GM23338 (cell line): ENCODE results near the gene HNRNPF.

Experiments used
- CTCF ChIP-seq, 2 experiments: fragments of 200-600 bp in 1 of 2; sonication (generic) in 1 of 2; conservative IDR thresholded peaks; 2 replicates each; pipeline versions ENCODE4 v1.5.1 to v1.6.1; 2016 to 2017; ENCODE audit warnings: antibody characterized with exemption in 2 of 2, low read depth in 2 of 2, mild to moderate bottlenecking in 2 of 2, moderate library complexity in 1 of 2
- ETS1 ChIP-seq: IDR thresholded peaks from 2 replicates; pipeline ENCODE4 v1.6.1; 2016; ENCODE audit warnings: antibody characterized with exemption
- EZH2 ChIP-seq: fragments of 200-600 bp; sonication (generic); IDR thresholded peaks from one replicate; pipeline ENCODE4 v1.8.0; 2017; ENCODE audit warnings: antibody characterized with exemption, mild to moderate bottlenecking, low read depth; ENCODE audit not compliant: unreplicated experiment
- POLR2AphosphoS5 ChIP-seq: IDR thresholded peaks from 2 replicates; pipeline ENCODE4 v1.6.1; 2016; ENCODE audit warnings: antibody characterized with exemption, low read depth
- REST ChIP-seq: IDR thresholded peaks from one replicate; pipeline ENCODE4 v1.6.1; 2018; ENCODE audit warnings: antibody characterized with exemption; ENCODE audit not compliant: unreplicated experiment
- ZNF331 ChIP-seq: fragments of 250-450 bp; sonication (Bioruptor Pico); IDR thresholded peaks from 2 replicates; pipeline ENCODE4 v1.5.0; 2020; ENCODE audit warnings: low read depth, mild to moderate bottlenecking, moderate library complexity

GRCh38 chr10:43360086-43360485 is 48.9 kb downstream of the HNRNPF start:
- no peak for TF ChIP-seq CTCF (conservative IDR thresholded peaks at IDR 0.05; ENCODE audit: low read depth in 2 of 2)
- no peak for TF ChIP-seq REST
- TF ChIP-seq ZNF331 (CRISPR knock-in tag): no peak
- TF ChIP-seq POLR2AphosphoS5: no peak
- TF ChIP-seq EZH2: no peak
- no peak for TF ChIP-seq ETS1
